Endothelial cell of umbilical vein (primary cell): Measurements from ENCODE around the gene RIPOR3. TPM values are rescaled to one million over a fixed set of nuclear protein-coding genes. Genes with fewer than 3 reads are reported as not detected.

Source experiments
- BruUV-seq: library from RNA; stranded (reverse); fragments of 400-500 nt; replicated peaks from 2 replicates; lab custom pipeline; 2021; lab: Mats Ljungman, UMichigan
- CTCF ChIA-PET: fragments of 300-600, 350-600 bp; sonication (Branson Sonifier 250); formaldehyde crosslinking; loops from one replicate; lab custom pipeline; 2021; ENCODE audit warnings: antibody characterized with exemption, inconsistent platforms; lab: Charles Lee
- POLR2A ChIA-PET: fragments of 300-600, 350-600 bp; sonication (Branson Sonifier 250); formaldehyde crosslinking; loops from one replicate; lab custom pipeline; 2021; ENCODE audit warnings: antibody characterized with exemption, inconsistent platforms; lab: Charles Lee
- DNase-seq: peaks from one replicate; pipeline ENCODE4 v3.0.0-alpha.2; 2011; ENCODE audit warnings: low read depth, low spot score
- FAIRE-seq: peaks from 2 replicates; lab custom pipeline; 2011; peaks lifted over from hg19 to GRCh38; lab: Jason Lieb, UNC
- H2AFZ ChIP-seq: 2 replicates; pipeline ENCODE4 v1.6.0; 2012; ENCODE audit warnings: low read depth, low read length, control low read depth, inconsistent platforms
- H3K27ac ChIP-seq: 2 replicates; pipeline ENCODE4 v1.5.1; 2011; ENCODE audit warnings: low read depth, mild to moderate bottlenecking, control low read depth, low read length, moderate library complexity; ENCODE audit not compliant: insufficient read depth
- H3K27me3 ChIP-seq, 2 experiments: 2 replicates each; pipeline versions ENCODE4 v1.6.0 to v1.6.1; 2011; ENCODE audit warnings: low read length in 2 of 2, mixed read lengths in 1 of 2; ENCODE audit not compliant: control insufficient read depth in 2 of 2, insufficient read depth in 2 of 2
- H3K36me3 ChIP-seq, 2 experiments: 2 replicates in 1 of 2; 3 replicates in 1 of 2; pipeline ENCODE4 v1.5.1; 2011; ENCODE audit warnings: low read length in 2 of 2, mild to moderate bottlenecking in 1 of 2, moderate library complexity in 1 of 2; ENCODE audit not compliant: control insufficient read depth in 2 of 2, insufficient read depth in 2 of 2; ENCODE audit errors: extremely low read depth in 1 of 2
- H3K4me1 ChIP-seq: 3 replicates; pipeline ENCODE4 v1.5.1; 2011; ENCODE audit warnings: mild to moderate bottlenecking, low read length; ENCODE audit not compliant: control insufficient read depth, insufficient read depth; ENCODE audit errors: extremely low read depth
- H3K4me2 ChIP-seq: 2 replicates; pipeline ENCODE4 v1.6.1; 2011; ENCODE audit warnings: low read length, control low read depth, mixed read lengths; ENCODE audit not compliant: insufficient read depth
- H3K4me3 ChIP-seq, 3 experiments: fragments of 200-600 bp in 1 of 3; sonication (generic), shearing (Covaris generic) in 1 of 3; replicated peaks in 1 of 3; 2 replicates each; pipeline ENCODE4 v1.5.1; 2011 to 2016; ENCODE audit warnings: control low read depth in 3 of 3, low read length in 3 of 3, mild to moderate bottlenecking in 2 of 3, inconsistent platforms in 1 of 3, low read depth in 1 of 3, moderate library complexity in 1 of 3; ENCODE audit not compliant: insufficient read depth in 1 of 3
- H3K79me2 ChIP-seq: 2 replicates; pipeline ENCODE4 v1.6.0; 2012; ENCODE audit warnings: low read length, inconsistent platforms; ENCODE audit not compliant: control insufficient read depth, insufficient read depth
- H3K9ac ChIP-seq: replicated peaks from 2 replicates; pipeline ENCODE3; 2011; ENCODE audit warnings: low read length, control low read depth; ENCODE audit not compliant: insufficient read depth; ENCODE audit errors: extremely low read depth
- H3K9me1 ChIP-seq: replicated peaks from 3 replicates; pipeline ENCODE4 v1.6.0; 2011; ENCODE audit warnings: mild to moderate bottlenecking, low read length; ENCODE audit not compliant: control insufficient read depth, insufficient read depth; ENCODE audit errors: extremely low read depth
- H3K9me3 ChIP-seq: replicated peaks from 2 replicates; pipeline ENCODE4 v1.5.1; 2012; ENCODE audit warnings: low read length, inconsistent platforms; ENCODE audit not compliant: control insufficient read depth, insufficient read depth
- H4K20me1 ChIP-seq: replicated peaks from 2 replicates; pipeline ENCODE3; 2011; ENCODE audit warnings: mild to moderate bottlenecking, low read length; ENCODE audit not compliant: control insufficient read depth, insufficient read depth; ENCODE audit errors: extremely low read depth
- CTCF ChIP-seq, 2 donors: IDR thresholded peaks; 1 replicate in 1 of 2; 2 replicates in 1 of 2; pipeline ENCODE4 v1.5.1; 2011; ENCODE audit warnings: low read length in 2 of 2, mild to moderate bottlenecking in 2 of 2, moderate library complexity in 2 of 2, control low read depth in 1 of 2, inconsistent platforms in 1 of 2, low read depth in 1 of 2; ENCODE audit not compliant: insufficient read depth in 1 of 2; ENCODE audit errors: extremely low read depth in 1 of 2
- EZH2 ChIP-seq: IDR thresholded peaks from 2 replicates; pipeline ENCODE4 v1.6.1; 2012; ENCODE audit warnings: borderline replicate concordance, low read depth, mild to moderate bottlenecking, moderate library complexity, low read length, inconsistent platforms; ENCODE audit not compliant: severe bottlenecking
- FOS ChIP-seq: IDR thresholded peaks from 2 replicates; pipeline ENCODE4 v1.6.1; 2011; ENCODE audit warnings: mild to moderate bottlenecking, low read length, moderate library complexity, borderline replicate concordance; ENCODE audit not compliant: insufficient read depth
- GATA2 ChIP-seq: IDR thresholded peaks from 2 replicates; pipeline ENCODE4 v1.7.0; 2011; ENCODE audit warnings: low read depth, mild to moderate bottlenecking, moderate library complexity, mixed read lengths, low read length; ENCODE audit not compliant: insufficient read length, insufficient read depth
- JUN ChIP-seq: IDR thresholded peaks from 2 replicates; pipeline ENCODE4 v1.6.1; 2011; ENCODE audit warnings: borderline replicate concordance, low read depth; ENCODE audit not compliant: insufficient read length, insufficient read depth
- MYC ChIP-seq: IDR thresholded peaks from one replicate; pipeline ENCODE4 v1.6.1; 2011; ENCODE audit warnings: mild to moderate bottlenecking, low read depth, low read length
- POLR2AphosphoS5 ChIP-seq: IDR thresholded peaks from 2 replicates; pipeline ENCODE4 v1.6.1; 2012; ENCODE audit warnings: low read depth, mild to moderate bottlenecking, control low read depth, low read length, moderate library complexity; ENCODE audit not compliant: insufficient read depth
- dilution Hi-C: fragments of 300-500 bp; cut with MboI; formaldehyde crosslinking; loops from one replicate; pipeline ENCODE4 v1.15.0; 2019; ENCODE audit warnings: low sequenced_read_pairs; ENCODE audit not compliant: extremely low pct_ligation_motif_present
- intact Hi-C: fragments of 100-400 bp; cut with micrococcal nuclease; formaldehyde crosslinking; loops from one replicate; pipeline ENCODE4 v1.10.0; 2022
- polyA plus RNA-seq, 4 experiments: library from polyadenylated mRNA; depleted of rRNA in 3 of 4; stranded (reverse) in 3 of 4; unstranded in 1 of 4; fragments of >200 nt; gene quantifications; 2 replicates each; pipeline versions ENCODE4 v1.2.1 to v1.2.3, GENCODE V29; 2011 to 2012; ENCODE audit warnings: missing spikeins in 1 of 4
- total RNA-seq: library from RNA; stranded (reverse); gene quantifications from 2 replicates; pipeline ENCODE4 v1.2.3, GENCODE V29; 2021

RIPOR3 gene
- total and polyA plus RNA-seq, 2 donors (not counting 3 experiments of a cell fraction or from before 2014, with no cell fraction given) = not detected

- dilution Hi-C loops (no loop called here), intact Hi-C loops (no loop called here)
- FAIRE-seq (no peak), DNase-seq (no peak)
- peak overlapping the region; percentile 21 for H2AFZ ChIP-seq
- no peaks in the 10 kb centered on the region for H4K20me1 ChIP-seq
- H3K36me3 ChIP-seq = no peaks in the 10 kb centered on the region
- no peak for TF ChIP-seq JUN
- no peak for TF ChIP-seq FOS
- TF ChIP-seq EZH2 = no peak
- TF ChIP-seq MYC = no peak
- CTCF ChIA-PET = interaction anchor here (1.5 to 3.4 kb wide), 3 partner anchors 14 to 60 kb away, joined by 3 to 25 read pairs (median 5); no protein-coding TSS in a partner anchor
- no peaks in the 10 kb centered on the region for H3K9me3 ChIP-seq
- no peaks in the 10 kb centered on the region for H3K79me2 ChIP-seq
- BruUV-seq = no TSS peak
- no peak overlapping the region for H3K9ac ChIP-seq
- H3K4me3 ChIP-seq = peak overlapping the region; percentile 38 to 56 (median 45)
- no peaks in the 10 kb centered on the region for H3K4me1 ChIP-seq
- POLR2A ChIA-PET = no interaction called here
- peak overlapping the region; percentile 36 for H3K4me2 ChIP-seq
- no peak overlapping the region for H3K27ac ChIP-seq
- no peaks in the 10 kb centered on the region for H3K9me1 ChIP-seq
- peaks cover 18 to 24% of the 10 kb centered on the region in 2 experiments for H3K27me3 ChIP-seq
Observed at GRCh38 chr20:50730765-50731054, 39.4 kb upstream of the RIPOR3 start.

GRCh38 chr20:50729901-50730764 lies 38.8 kb upstream of the RIPOR3 start:
- peak overlapping the region; percentile 21 for H2AFZ ChIP-seq
- DNase-seq = no peak
- H3K4me2 ChIP-seq = peak overlapping the region; percentile 36
- TF ChIP-seq MYC (no peak), FOS (no peak), GATA2 (no peak), POLR2AphosphoS5 (no peak), CTCF (IDR thresholded peaks at IDR 0.05; ENCODE audit: extremely low read depth in 1 of 2, insufficient read depth in 1 of 2, low read depth in 1 of 2, low read length in 2 of 2) (no peak), JUN (no peak), EZH2 (no peak)
- no peaks in the 10 kb centered on the region for H3K9me1 ChIP-seq
- H3K4me3 ChIP-seq = peak overlapping the region in 2 of 3 experiments; percentile 45 to 56
- no TSS peak for BruUV-seq
- no peak for FAIRE-seq
- CTCF ChIA-PET = interaction anchor here (0.6 to 3.4 kb wide), 4 partner anchors 14 to 766 kb away, joined by 3 to 25 read pairs (median 4); no protein-coding TSS in a partner anchor
- no peaks in the 10 kb centered on the region for H3K4me1 ChIP-seq
- H3K27me3 ChIP-seq = peaks cover 19 to 24% of the 10 kb centered on the region in 2 experiments
- no peaks in the 10 kb centered on the region for H3K79me2 ChIP-seq
- POLR2A ChIA-PET = no interaction called here
- H3K9ac ChIP-seq = no peak overlapping the region
- H3K36me3 ChIP-seq = no peaks in the 10 kb centered on the region
- intact Hi-C loops (no loop called here), dilution Hi-C loops (no loop called here)
- no peaks in the 10 kb centered on the region for H4K20me1 ChIP-seq
- no peaks in the 10 kb centered on the region for H3K9me3 ChIP-seq
- no peak overlapping the region for H3K27ac ChIP-seq
